HG02798 (cell line): ENCODE results near the gene LRRC37B.
"Not testable (repeated sequence)": the region's sequence is repeated elsewhere in the genome, so short reads cannot be mapped to it uniquely, and the experiment has no call there.

Source experiments
- ATAC-seq: cut with Tn5 transposase; IDR thresholded peaks from one replicate; pipeline ENCODE4 v1.9.1; 2021; ENCODE audit warnings: mild to moderate bottlenecking; ENCODE audit not compliant: unreplicated experiment, poor library complexity

Gene LRRC37B

GRCh38 chr17:32040246-32040645 lies 33.1 kb downstream of the LRRC37B start:
- not testable (repeated sequence) for ATAC-seq

DNA sequence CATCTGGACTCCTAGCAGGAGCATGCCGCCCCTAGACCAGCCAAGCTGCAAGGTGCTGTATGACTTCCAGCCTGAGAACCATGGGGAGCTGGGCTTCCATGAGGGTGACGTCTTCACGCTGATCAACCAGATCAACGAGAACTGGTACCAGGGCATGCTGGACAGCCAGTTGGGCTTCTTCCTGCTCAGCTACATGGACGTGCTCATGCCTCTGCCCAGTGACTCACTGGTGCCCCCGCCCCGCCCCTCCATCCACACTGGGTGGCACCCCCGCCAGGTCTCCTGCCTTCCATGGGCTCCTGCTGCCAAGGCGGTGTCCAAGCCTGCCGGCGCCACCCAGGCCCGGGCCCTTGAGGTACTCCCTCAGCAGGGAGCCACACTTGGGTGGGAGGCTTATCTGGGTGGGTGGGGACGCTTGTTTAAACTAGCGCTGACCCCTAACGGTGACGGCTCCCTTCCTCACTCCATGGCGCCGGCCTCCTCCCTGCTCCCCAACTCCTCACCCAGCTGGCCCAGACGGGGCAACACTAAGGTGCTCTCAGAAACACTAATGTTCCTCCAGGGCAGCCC lies 34.2 kb downstream of the LRRC37B start:
- ATAC-seq = not testable (repeated sequence)

DNA sequence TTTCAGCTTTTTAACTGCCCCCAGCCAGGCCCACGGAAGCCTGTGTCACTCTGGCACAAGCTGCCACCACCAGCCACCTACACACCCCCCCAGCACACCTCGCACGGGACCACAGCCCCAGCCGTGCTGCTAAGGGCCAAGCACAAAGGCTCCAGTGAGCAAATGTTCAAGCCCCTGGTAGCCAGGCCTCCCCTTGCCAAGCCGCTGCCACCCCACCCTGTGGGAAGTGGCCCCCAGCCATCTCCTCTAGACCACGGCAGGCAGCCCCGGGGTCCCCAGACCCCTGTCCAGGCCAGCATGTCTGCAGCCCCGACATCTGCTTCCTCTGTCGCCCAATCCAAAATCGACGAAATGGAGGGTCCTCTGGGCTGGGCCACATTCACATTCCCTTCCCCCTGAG lies 35.1 kb downstream of the LRRC37B start:
- ATAC-seq = not testable (repeated sequence)

- ATAC-seq = not testable (repeated sequence)
Observed at GRCh38 chr17:32045611-32046010, 38.4 kb downstream of the LRRC37B start.

DNA sequence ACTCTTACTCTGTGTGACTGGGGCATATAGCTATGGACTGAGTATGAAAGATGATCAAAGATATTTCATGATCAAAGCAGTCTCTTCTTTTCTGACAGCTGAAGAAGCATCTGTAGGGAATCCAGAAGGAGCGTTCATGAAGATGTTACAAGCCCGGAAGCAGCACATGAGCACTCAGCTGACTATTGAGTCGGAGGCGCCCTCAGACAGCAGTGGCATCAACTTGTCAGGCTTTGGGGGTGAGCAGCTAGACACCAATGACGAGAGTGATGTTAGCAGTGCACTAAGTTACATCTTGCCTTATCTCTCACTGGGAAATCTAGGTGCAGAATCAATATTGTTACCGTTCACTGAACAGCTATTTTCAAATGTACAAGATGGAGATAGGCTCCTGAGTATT lies 40.5 kb downstream of the LRRC37B start:
- ATAC-seq = not testable (repeated sequence)

DNA sequence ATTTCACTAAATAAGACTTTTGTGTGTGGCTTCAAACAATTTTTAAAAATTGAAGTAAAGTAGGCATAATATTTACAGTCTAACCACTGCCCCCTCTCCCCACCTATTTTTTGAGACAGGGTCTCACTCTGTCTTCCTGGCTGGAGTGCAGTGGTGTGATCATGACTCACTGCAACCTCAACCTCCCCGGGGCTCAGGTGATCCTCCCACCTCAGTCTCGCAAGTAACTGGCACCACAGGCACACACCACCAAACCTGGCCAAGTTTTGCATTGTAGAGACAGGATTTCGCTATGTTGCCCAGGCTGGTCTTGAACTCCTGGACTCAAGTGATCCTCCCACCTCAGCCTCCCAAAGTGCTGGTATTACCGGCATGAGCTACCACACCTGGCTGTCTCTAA lies 47.8 kb downstream of the LRRC37B start:
- not testable (repeated sequence) for ATAC-seq

DNA sequence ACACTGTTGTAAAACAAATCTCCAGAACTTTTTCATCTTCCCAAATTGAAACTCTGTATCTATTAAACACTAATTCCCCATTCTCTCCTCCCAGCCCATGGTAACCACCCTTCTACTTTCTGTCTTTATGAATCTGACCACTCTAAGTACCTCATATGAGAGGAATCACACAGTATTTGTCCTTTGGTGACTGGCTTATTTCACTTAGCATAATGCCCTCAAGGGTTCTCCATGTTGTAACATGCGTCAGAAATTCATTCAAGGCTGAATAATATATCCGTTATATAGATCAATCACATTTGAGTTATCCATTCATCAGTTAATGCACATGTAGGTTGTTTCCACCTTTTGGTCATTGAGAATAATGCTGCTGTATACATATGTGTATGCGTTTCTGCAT lies 48.2 kb downstream of the LRRC37B start:
- not testable (repeated sequence) for ATAC-seq

DNA sequence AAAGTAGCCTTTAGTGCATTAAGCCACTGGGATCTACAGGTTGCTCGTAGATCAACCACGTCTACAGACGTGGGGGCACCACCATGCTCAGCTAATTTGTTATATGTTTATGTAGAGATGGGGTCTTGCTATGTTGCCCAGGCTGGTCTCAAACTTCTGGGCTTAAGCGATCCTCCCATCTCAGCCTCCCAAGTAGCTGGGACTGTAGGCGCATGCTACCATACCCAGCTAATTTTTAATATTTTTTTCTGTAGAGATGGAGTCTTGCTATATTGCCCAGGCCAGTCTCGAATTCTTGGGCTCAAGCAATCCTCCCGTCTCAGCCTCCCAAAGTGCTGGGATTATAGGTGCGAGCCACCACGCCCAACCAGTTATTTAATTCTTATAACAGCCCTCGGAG lies 49.3 kb downstream of the LRRC37B start:
- not testable (repeated sequence) for ATAC-seq

- not testable (repeated sequence) for ATAC-seq
Observed at GRCh38 chr17:32057460-32058105, 50.4 kb downstream of the LRRC37B start.

GRCh38 chr17:32060695-32061094 lies 53.5 kb downstream of the LRRC37B start:
- not testable (repeated sequence) for ATAC-seq

- not testable (repeated sequence) for ATAC-seq
Observed at GRCh38 chr17:32061840-32062239, 54.7 kb downstream of the LRRC37B start.

GRCh38 chr17:32064091-32064490 lies 56.9 kb downstream of the LRRC37B start:
- ATAC-seq = not testable (repeated sequence)

DNA sequence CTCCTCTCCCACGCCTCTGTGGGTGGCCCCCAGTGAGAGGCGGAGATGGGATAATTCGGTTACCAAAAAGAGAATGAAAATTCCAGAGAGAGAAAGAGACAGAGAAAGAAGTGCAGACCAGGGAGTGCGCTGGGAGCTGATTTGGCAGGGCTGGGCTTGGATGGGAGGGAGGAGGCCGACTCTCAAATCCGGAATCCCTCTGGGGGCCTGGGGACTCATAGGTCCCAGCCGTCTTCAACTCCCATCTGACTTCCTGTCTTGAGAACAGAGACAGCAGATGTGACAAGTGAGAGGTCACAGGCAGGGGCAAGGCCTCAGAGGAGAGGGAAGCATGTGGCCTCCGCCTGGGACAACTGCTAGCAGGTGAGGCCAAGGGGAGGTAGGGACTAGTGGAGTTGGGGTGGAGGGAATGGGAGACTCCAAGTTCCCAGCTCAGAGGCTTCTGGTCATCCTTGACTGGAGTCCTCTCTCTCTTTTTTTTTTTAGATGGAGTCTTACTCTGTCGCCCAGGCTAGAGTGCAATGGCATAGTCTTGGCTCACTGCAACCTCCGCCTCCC lies 59.0 kb downstream of the LRRC37B start:
- ATAC-seq = not testable (repeated sequence)

- ATAC-seq = peak; percentile 72
Observed at GRCh38 chr17:32066863-32067642, 59.9 kb downstream of the LRRC37B start.

DNA sequence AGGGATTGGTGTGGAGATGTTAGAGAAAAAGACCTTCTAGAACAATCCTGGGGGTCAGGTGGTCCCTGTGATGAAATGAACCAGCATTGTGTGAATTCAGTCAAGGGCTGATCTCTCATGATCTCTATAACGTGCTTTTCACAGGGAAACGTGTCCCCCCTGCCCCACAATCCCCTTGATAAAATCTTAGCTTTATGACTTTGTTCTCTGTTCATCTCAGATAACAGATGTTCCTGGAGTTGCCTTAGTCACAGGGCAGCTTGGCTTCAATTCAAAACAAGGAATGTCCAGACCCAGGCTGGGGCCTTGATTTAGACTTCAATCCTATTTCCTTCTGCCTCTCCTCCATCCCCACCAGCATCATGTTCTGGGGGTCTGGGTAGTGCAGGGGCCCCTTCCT lies 61.9 kb downstream of the LRRC37B start:
- ATAC-seq = not testable (repeated sequence)

DNA sequence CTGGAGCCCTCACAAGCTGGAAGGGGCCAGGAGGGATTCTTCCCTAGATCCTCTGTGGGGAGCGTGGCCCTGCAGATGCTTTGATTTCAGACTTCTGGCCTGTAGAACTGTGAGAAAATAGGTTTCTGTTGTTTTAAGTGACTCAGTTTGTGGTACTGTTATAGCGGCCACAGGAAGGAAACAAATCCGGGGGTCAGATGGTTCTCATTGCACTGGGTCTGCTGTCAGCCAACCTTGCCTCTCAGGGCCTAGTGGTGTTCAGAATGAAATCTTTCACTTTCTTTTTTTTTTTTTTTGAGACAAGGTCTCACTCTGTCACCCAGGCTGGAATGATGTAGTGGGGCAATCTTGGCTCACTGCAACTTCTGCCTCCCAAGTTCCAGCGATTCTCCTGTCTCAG lies 64.8 kb downstream of the LRRC37B start:
- not testable (repeated sequence) for ATAC-seq

DNA sequence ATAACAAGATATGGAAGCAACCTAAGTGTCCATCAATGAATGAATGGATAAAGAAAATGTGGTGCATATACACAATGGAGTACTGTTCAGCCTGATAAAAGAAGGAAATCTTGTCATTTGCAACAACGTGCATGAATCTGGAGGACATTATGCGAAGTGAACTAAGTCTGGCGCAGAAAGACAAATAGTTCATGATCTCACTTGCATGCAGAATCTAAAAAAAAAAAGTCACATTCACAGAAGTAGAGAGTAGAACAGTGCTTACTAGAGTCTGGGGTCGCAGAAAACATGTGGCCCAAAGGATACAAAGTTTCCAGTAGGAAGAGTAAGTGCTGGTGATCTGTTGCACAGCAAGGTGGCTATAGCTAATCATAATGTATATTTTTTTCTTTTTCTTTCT lies 65.9 kb downstream of the LRRC37B start:
- ATAC-seq = not testable (repeated sequence)

GRCh38 chr17:32079753-32080152 lies 72.6 kb downstream of the LRRC37B start:
- ATAC-seq = peak; percentile 82

GRCh38 chr17:32083550-32083979 lies 76.4 kb downstream of the LRRC37B start:
- not testable (repeated sequence) for ATAC-seq

GRCh38 chr17:32084003-32084941 lies 77.1 kb downstream of the LRRC37B start:
- ATAC-seq = not testable (repeated sequence)
